Astrocyte of the cerebellum (primary cell): ENCODE results near the gene TGFBR3.

Source experiments
- DNase-seq: peaks from one replicate; pipeline ENCODE4 v3.0.0-alpha.2; 2011; ENCODE audit warnings: low read depth
- H3K4me3 ChIP-seq: 2 replicates; pipeline ENCODE4 v1.5.1; 2011; ENCODE audit warnings: mild to moderate bottlenecking, low read depth, low read length, moderate library complexity
- in situ Hi-C: cut with HindIII; loops from 2 replicates; pipeline ENCODE4 v1.10.0; 2017; ENCODE audit warnings: low sequenced_read_pairs
- TF ChIP-seq, protein P1 (sequence below): IDR thresholded peaks from 2 replicates; pipeline ENCODE4 v1.5.1; 2012; ENCODE audit warnings: low read length, low read depth, moderate library complexity, mild to moderate bottlenecking; ENCODE audit errors: missing control alignments

TGFBR3 gene

DNA sequence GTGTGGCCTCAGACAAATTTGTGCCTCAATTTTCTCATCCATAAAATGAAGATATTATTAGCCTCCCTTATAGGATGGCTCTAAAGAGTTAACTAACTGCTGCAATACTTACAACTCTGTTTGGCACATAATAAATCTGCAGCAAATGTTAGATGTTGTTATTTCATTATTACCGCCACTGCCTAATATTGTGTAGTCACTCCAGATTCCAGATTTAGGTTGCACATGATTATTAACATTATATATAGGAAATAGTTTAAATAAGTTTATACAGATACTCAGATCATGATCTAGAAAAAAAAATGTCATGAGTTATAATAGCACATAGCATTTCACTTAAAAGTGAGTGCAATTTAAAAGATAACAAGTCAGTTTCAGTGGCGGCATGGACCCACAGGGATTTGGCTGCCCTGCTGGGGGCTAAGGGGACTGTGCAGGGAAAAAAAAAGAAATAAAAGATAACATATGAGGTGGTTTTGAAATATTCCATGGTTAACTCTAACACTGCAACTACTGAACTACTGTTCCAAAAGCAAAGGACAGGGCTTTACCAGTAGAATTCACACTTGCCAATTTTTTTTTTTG lies 170.4 kb downstream of the TGFBR3 start:
- in situ Hi-C loops: no loop called here
- TF ChIP-seq, protein P1, sequence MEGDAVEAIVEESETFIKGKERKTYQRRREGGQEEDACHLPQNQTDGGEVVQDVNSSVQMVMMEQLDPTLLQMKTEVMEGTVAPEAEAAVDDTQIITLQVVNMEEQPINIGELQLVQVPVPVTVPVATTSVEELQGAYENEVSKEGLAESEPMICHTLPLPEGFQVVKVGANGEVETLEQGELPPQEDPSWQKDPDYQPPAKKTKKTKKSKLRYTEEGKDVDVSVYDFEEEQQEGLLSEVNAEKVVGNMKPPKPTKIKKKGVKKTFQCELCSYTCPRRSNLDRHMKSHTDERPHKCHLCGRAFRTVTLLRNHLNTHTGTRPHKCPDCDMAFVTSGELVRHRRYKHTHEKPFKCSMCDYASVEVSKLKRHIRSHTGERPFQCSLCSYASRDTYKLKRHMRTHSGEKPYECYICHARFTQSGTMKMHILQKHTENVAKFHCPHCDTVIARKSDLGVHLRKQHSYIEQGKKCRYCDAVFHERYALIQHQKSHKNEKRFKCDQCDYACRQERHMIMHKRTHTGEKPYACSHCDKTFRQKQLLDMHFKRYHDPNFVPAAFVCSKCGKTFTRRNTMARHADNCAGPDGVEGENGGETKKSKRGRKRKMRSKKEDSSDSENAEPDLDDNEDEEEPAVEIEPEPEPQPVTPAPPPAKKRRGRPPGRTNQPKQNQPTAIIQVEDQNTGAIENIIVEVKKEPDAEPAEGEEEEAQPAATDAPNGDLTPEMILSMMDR: no peak
- DNase-seq: no peak
- H3K4me3 ChIP-seq: no peak overlapping the region

DNA sequence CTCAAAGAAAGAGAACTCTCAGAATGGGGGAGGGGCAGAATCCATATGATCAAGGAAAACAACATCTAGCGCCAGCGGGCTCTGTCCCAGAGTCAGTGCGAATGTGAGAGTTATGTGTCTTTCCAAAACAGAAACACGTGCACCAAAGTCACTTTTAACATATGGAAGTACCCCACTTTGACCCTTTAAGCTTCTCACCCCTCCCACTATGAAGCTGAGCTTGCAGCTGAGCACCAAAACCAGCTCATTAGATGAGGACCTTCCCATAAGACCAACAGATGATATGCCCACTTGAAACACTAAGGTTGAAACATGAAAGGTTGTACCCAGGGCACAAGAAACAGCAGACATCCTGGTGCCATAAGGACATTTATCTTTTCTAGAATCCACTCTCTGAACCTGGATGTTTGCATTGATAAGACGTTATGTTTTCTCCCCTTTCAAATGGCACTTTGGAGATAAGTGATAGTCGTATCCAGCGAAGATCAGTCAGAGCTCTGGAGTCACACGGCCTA lies 171.0 kb downstream of the TGFBR3 start:
- DNase-seq: no peak
- TF ChIP-seq, protein P1: no peak
- H3K4me3 ChIP-seq: no peak overlapping the region
- in situ Hi-C loops: no loop called here

DNA sequence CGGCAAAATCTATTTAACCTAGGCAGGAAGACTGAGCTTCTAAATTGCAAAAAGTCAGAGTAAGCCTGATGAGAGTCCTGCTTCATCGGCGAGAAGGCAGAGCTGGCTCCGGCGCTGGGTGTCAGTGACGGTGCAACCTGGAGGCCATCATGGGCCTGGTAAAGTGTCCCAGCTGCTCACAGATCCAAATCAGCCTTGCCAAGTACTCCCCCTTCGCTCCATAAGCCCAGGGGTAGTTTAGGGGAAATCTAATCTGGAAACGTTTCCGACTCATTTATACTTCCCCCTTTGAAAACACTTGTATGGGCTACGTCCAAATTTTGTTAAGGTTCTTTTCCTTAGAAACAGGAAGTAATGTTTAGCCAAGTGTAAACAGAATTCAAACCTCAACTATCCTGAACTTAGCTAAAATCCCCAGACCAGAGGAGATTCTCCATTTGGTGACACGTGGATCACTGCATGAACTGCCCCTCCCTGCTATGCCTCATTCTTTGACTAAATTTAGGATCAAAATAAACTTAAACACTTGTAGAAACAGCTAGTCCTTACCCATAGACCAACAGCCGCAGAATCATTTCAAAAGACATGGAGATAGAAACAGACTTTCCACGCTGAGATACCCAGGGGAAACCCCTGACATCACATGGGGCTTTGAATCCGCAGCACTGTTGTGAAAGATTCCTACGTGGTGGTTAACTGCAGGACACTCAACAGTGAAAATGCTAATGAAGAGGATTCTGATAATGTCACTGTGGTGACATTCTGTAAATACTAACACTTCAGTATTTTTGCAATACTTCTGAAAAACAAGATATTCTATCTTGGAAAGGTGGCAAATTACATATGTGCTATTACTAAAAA lies 172.7 kb downstream of the TGFBR3 start:
- TF ChIP-seq, protein P1: no peak
- H3K4me3 ChIP-seq: no peak overlapping the region
- no peak for DNase-seq
- in situ Hi-C loops: no loop called here

DNA sequence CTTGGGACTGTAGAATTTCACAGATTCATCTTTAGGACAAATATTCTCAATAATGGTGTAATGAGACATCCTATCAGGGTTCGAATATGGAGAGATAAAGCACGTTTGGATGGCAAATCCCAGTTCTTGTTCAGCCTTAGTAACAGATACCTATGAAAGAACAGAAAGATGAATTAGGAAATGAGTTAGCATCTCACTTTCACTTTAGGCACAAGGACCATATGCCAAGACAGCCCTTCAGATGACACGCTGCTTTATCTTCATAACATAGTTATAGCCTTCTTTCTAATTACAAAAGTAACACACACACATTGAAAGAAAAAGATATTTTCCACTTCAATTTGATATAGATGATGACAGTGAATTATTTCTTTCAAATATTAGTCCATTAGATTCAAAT lies 173.6 kb downstream of the TGFBR3 start:
- in situ Hi-C loops: no loop called here
- TF ChIP-seq, protein P1: no peak
- DNase-seq: no peak
- no peak overlapping the region for H3K4me3 ChIP-seq

DNA sequence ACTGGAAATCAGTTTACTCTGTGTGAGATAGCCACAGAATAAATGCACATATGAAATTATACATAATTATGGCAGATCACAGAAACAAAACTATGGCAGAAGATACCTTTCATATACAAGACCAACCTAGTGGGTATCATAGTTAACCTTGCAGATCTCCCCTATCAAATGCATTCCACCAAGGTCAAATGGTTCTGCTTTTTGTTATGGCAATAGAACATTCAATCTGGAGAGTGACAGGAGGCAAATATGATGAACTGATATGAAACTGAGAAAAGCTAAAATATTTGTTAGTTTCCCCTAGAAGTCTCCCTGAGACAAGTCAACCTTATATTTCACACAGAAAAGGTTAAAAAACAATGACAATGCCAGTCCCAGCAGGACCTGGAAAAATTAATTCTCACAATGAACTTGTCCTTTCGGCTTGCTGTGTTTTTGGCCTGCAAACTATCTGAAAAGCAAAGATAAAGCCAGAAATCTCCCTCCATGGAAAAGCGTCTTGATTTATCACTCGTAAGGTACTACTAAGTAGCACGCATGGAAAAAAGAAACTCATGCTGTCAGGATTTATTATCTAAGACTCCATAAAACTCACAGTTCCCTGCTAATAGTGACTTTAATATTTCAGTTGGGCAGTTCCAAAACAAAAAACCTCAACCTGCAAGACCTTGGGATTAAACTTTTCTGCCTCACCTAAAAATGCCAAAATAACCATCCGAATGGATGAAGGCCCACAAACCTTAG lies 174.3 kb downstream of the TGFBR3 start:
- no peak overlapping the region for H3K4me3 ChIP-seq
- TF ChIP-seq, protein P1: no peak
- in situ Hi-C loops: no loop called here
- DNase-seq: no peak

DNA sequence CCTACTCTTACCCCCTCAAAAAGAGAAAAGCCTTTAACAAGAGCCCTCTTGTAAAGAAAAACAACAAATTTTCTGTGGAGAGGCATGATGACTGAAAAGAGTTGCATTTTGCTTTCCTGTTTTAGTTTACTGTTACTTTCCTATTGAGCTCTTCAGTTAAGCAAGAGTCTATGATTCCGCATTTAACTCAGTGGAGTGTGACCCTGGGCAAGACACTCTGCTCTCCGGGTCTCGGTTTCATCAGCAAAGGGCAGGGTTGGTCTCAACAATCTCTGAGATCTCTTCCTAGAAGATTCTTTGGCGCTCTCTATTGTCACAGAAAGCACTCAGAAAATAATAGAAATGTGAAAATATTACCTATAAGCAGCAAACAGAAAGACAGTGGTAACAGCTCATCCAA lies 175.7 kb downstream of the TGFBR3 start:
- TF ChIP-seq, protein P1: no peak
- no peak overlapping the region for H3K4me3 ChIP-seq
- no peak for DNase-seq
- in situ Hi-C loops: no loop called here
